HTR-8/SVneo (cell line): ENCODE measurements around the gene RPTOR.
A peak's percentile ranks its signal among the peaks of the same experiment; 100 is the strongest.

Experiments used
- DNase-seq: peaks from one replicate; pipeline ENCODE4 v3.0.0; 2011; ENCODE audit warnings: low spot score, mixed read lengths; ENCODE audit not compliant: insufficient read length
- FAIRE-seq: peaks from 2 replicates; lab custom pipeline; 2011; peaks lifted over from hg19 to GRCh38; lab: Jason Lieb, UNC

Gene RPTOR

GRCh38 chr17:81002409-81003361, 458.0 kb downstream of the RPTOR start:
- DNase-seq (peak; percentile 41), FAIRE-seq (no peak)

GRCh38 chr17:81003711-81004475, 459.3 kb downstream of the RPTOR start:
- no peak for FAIRE-seq

GRCh38 chr17:81006891-81007290, 462.3 kb downstream of the RPTOR start:
- FAIRE-seq, result no peak
- DNase-seq, result no peak

More at GRCh38 chr17:81003711-81004475, 459.3 kb downstream of the RPTOR start:
- no peak for DNase-seq

GRCh38 chr17:81008140-81008539, 463.5 kb downstream of the RPTOR start:
- DNase-seq, result no peak
- no peak for FAIRE-seq

GRCh38 chr17:81009136-81009535, 464.5 kb downstream of the RPTOR start:
- DNase-seq (no peak), FAIRE-seq (no peak)

GRCh38 chr17:81010935-81011334, 466.3 kb downstream of the RPTOR start:
- no peak for DNase-seq
- FAIRE-seq, result no peak

GRCh38 chr17:81011951-81012350, 467.3 kb downstream of the RPTOR start:
- no peak for DNase-seq
- no peak for FAIRE-seq

GRCh38 chr17:81012574-81013447, 468.2 kb downstream of the RPTOR start:
- FAIRE-seq (no peak), DNase-seq (no peak)

GRCh38 chr17:81013642-81014041, 469.0 kb downstream of the RPTOR start:
- FAIRE-seq (no peak), DNase-seq (no peak)

GRCh38 chr17:81015136-81015535, 470.5 kb downstream of the RPTOR start:
- DNase-seq (no peak), FAIRE-seq (no peak)
